ENCODE measurements around the gene GALNT11.

Gene GALNT11

DNA sequence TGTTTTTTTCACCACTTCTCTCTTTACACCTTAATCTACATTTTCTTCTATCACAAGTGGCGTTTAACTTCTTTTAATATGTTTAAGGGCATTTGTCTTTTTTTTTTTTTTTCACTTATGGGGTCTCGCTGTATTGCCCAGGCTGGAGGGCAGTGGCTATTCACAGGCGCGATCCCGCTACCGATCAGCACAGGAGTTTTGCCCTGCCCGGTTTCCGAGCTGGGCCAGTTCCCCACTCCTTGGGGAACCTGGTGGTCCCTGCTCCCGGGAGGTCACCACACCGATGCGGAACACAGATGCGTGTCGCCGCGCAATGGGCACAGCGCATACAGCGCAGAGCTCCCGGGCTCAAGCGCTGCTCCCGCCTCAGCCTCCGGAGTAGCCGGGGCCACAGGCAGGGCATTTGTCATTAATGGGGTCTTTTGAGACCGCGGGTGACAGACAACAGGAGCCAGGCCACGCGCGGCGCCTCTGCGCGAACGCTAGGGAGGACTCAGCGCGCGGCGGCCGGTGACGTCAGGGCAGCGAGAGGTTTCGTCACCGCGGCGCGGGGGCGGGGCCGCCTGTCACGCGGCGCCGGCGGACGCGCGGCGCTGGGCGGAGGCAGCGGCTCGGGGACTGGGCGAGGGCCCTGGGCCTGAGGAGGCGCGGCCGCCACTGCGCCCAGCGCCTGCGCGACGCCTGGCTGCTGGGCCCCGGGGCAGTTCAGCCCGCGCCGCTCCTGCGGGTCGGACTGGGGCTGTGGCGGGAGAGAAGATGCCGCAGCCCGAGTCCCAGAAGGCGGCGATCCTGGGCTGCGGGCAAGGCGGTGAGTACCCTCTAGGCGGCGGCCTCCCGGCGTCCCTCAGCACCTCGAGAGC is at the start of gene GALNT11:
GALNT11 (plus strand) TSS at position 598 of the 860 bp plus-strand sequence. CDS start 68,554 bp downstream, outside the sequence.
- DNase-seq (ENCODE audit: low read depth): no peak
- TF ChIP-seq CTCF (IDR thresholded peaks at IDR 0.05; ENCODE audit: control insufficient read depth, extremely low read depth, insufficient read depth): peak; percentile 38
- peak within 1 kb of the TSS; percentile 79 for H3K4me3 ChIP-seq (ENCODE audit: low read depth, low read length)

DNA sequence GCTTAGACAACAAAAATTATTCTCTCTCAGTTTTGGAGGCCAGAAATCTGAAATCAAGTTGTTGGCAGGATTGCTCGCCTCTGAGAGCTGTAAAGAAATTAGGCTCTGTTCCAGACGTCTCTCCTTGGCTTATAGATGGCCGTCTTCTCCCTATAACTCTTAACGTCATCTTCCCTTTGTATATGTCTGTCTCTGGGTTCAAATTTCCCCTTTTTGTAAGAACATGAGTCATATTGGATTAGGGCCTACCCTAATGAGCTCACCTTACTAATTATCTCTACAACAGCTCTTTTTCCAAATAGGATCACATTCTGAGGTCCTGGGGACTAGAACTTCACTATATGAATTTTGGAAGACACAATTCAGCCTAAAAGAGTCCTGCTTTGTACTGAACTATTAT is 46.9 kb upstream of the GALNT11 start:
- no peak for DNase-seq (ENCODE audit: low read depth)
- no peak for TF ChIP-seq CTCF (IDR thresholded peaks at IDR 0.05; ENCODE audit: control insufficient read depth, extremely low read depth, insufficient read depth)

GRCh38 chr7:151981223-151981622 is 44.3 kb upstream of the GALNT11 start:
- no peak overlapping the region for H3K4me3 ChIP-seq (ENCODE audit: low read depth, low read length)
- no peak for DNase-seq (ENCODE audit: low read depth)
- TF ChIP-seq CTCF (IDR thresholded peaks at IDR 0.05; ENCODE audit: control insufficient read depth, extremely low read depth, insufficient read depth): no peak

More for the DNA sequence above, 46.9 kb upstream of the GALNT11 start:
- H3K4me3 ChIP-seq (ENCODE audit: low read depth, low read length): no peak overlapping the region

- DNase-seq (ENCODE audit: low read depth): no peak
- TF ChIP-seq CTCF (IDR thresholded peaks at IDR 0.05; ENCODE audit: control insufficient read depth, extremely low read depth, insufficient read depth): no peak
- H3K4me3 ChIP-seq (ENCODE audit: low read depth, low read length): no peak overlapping the region
Measured at GRCh38 chr7:151982806-151983205, 42.7 kb upstream of the GALNT11 start.

- DNase-seq (ENCODE audit: low read depth): no peak
- no peak for TF ChIP-seq CTCF (IDR thresholded peaks at IDR 0.05; ENCODE audit: control insufficient read depth, extremely low read depth, insufficient read depth)
- no peak overlapping the region for H3K4me3 ChIP-seq (ENCODE audit: low read depth, low read length)
Measured at GRCh38 chr7:151984612-151985011, 40.9 kb upstream of the GALNT11 start.

GRCh38 chr7:151987748-151988529 is 37.5 kb upstream of the GALNT11 start:
- no peak for TF ChIP-seq CTCF (IDR thresholded peaks at IDR 0.05; ENCODE audit: control insufficient read depth, extremely low read depth, insufficient read depth)
- no peak overlapping the region for H3K4me3 ChIP-seq (ENCODE audit: low read depth, low read length)
- DNase-seq (ENCODE audit: low read depth): no peak

Measured in LNCaP clone FGC (cell line).